SK-N-MC (cell line): Measurements from ENCODE around the gene ATP6V0E1.

Experiments used
- DNase-seq: peaks from one replicate; pipeline ENCODE4 v3.0.0-alpha.2; 2011; ENCODE audit warnings: low read depth, low spot score
- H3K27ac ChIP-seq: fragments of 200-600 bp; sonication (generic); 2 replicates; pipeline ENCODE4 v1.5.1; 2016; ENCODE audit warnings: mixed run types
- H3K36me3 ChIP-seq: fragments of 200-600 bp; sonication (generic); 2 replicates; pipeline ENCODE4 v1.6.1; 2017; ENCODE audit warnings: antibody characterized with exemption, low read length, mixed read lengths; ENCODE audit not compliant: insufficient read depth
- H3K4me3 ChIP-seq: fragments of 200-600 bp; sonication (generic); 2 replicates; pipeline ENCODE4 v1.5.1; 2016
- H3K9ac ChIP-seq: fragments of 200-600 bp; sonication (generic); 2 replicates; pipeline ENCODE4 v1.8.0; 2017; ENCODE audit warnings: mixed run types, mixed read lengths; ENCODE audit not compliant: insufficient read length
- H3K9me3 ChIP-seq: fragments of 200-600 bp; sonication (generic); 2 replicates; pipeline ENCODE4 v1.6.1; 2017; ENCODE audit warnings: low read depth, mild to moderate bottlenecking, antibody characterized with exemption, low read length, moderate library complexity, mixed read lengths
- EZH2 ChIP-seq: fragments of 200-600 bp; sonication (generic); IDR thresholded peaks from one replicate; pipeline ENCODE4 v1.6.1; 2017; ENCODE audit warnings: antibody characterized with exemption
- FOXP2 ChIP-seq: optimal IDR thresholded peaks from 2 replicates; pipeline ENCODE3; 2011; ENCODE audit warnings: mild to moderate bottlenecking, moderate library complexity; ENCODE audit not compliant: insufficient read depth; ENCODE audit errors: extremely low read length, control extremely low read depth
- POLR2AphosphoS5 ChIP-seq: IDR thresholded peaks from 2 replicates; pipeline ENCODE4 v1.6.1; 2012; ENCODE audit warnings: mild to moderate bottlenecking, low read depth, low read length, borderline replicate concordance

Gene ATP6V0E1

GRCh38 chr5:172983542-172984243 lies at the start of gene ATP6V0E1:
Gene ATP6V0E1 (plus strand): TSS chr5:172983771. CDS start chr5:172983861, 90 bp downstream.
- peak within 1 kb of the TSS; percentile 81 for H3K27ac ChIP-seq
- H3K9ac ChIP-seq: peak within 1 kb of the TSS; percentile 91
- H3K9me3 ChIP-seq: no peaks in the 10 kb centered on the region
- peak within 1 kb of the TSS; percentile 94 for H3K4me3 ChIP-seq
- DNase-seq: no peak
- TF ChIP-seq EZH2 (no peak), FOXP2 (peak; percentile 35), POLR2AphosphoS5 (peak; percentile 87)
- peaks cover 15% of the 10 kb centered on the region for H3K36me3 ChIP-seq

- H3K27ac ChIP-seq: no peak overlapping the region
- no peak for DNase-seq
- no peak overlapping the region for H3K9ac ChIP-seq
- no peaks in the 10 kb centered on the region; the same call in 1 of the 2 replicates for H3K36me3 ChIP-seq
- no peak overlapping the region for H3K4me3 ChIP-seq
- TF ChIP-seq FOXP2 (no peak), EZH2 (no peak), POLR2AphosphoS5 (no peak)
- H3K9me3 ChIP-seq: no peaks in the 10 kb centered on the region
Observed at GRCh38 chr5:172935096-172935495, 48.5 kb upstream of the ATP6V0E1 start.

GRCh38 chr5:172936401-172936800 lies 47.2 kb upstream of the ATP6V0E1 start:
- Histone ChIP-seq H3K4me3 (no peak overlapping the region), H3K9me3 (no peaks in the 10 kb centered on the region), H3K27ac (no peak overlapping the region), H3K36me3 (no peaks in the 10 kb centered on the region; the same call in 1 of the 2 replicates), H3K9ac (no peak overlapping the region)
- DNase-seq: no peak
- TF ChIP-seq EZH2 (no peak), POLR2AphosphoS5 (no peak), FOXP2 (no peak)

- DNase-seq: no peak
- H3K27ac ChIP-seq: no peak overlapping the region
- no peak overlapping the region for H3K4me3 ChIP-seq
- H3K36me3 ChIP-seq: no peaks in the 10 kb centered on the region; the same call in 1 of the 2 replicates
- H3K9ac ChIP-seq: no peak overlapping the region
- H3K9me3 ChIP-seq: no peaks in the 10 kb centered on the region
- TF ChIP-seq FOXP2 (no peak), POLR2AphosphoS5 (no peak), EZH2 (no peak)
Observed at GRCh38 chr5:172939071-172939470, 44.5 kb upstream of the ATP6V0E1 start.

GRCh38 chr5:172939611-172940267 lies 43.8 kb upstream of the ATP6V0E1 start:
- no peaks in the 10 kb centered on the region; the same call in 1 of the 2 replicates for H3K36me3 ChIP-seq
- no peaks in the 10 kb centered on the region for H3K9me3 ChIP-seq
- H3K27ac ChIP-seq: peak overlapping the region; percentile 26; the same call in 1 of the 2 replicates
- no peak for TF ChIP-seq POLR2AphosphoS5
- no peak for TF ChIP-seq EZH2
- TF ChIP-seq FOXP2: no peak
- no peak overlapping the region for H3K9ac ChIP-seq
- DNase-seq: no peak
- no peak overlapping the region for H3K4me3 ChIP-seq

- H3K9me3 ChIP-seq: no peaks in the 10 kb centered on the region
- TF ChIP-seq FOXP2 (no peak), POLR2AphosphoS5 (no peak), EZH2 (no peak)
- no peak for DNase-seq
- no peak overlapping the region for H3K4me3 ChIP-seq
- no peak overlapping the region for H3K9ac ChIP-seq
- no peaks in the 10 kb centered on the region; the same call in 1 of the 2 replicates for H3K36me3 ChIP-seq
- peak overlapping the region; percentile 26; the same call in 1 of the 2 replicates for H3K27ac ChIP-seq
Observed at GRCh38 chr5:172940268-172941066, 43.1 kb upstream of the ATP6V0E1 start.

- peak overlapping the region; percentile 61 for H3K27ac ChIP-seq
- no peaks in the 10 kb centered on the region for H3K9me3 ChIP-seq
- TF ChIP-seq EZH2 (no peak), FOXP2 (no peak), POLR2AphosphoS5 (no peak)
- no peaks in the 10 kb centered on the region; the same call in 1 of the 2 replicates for H3K36me3 ChIP-seq
- peak overlapping the region; percentile 32 for H3K9ac ChIP-seq
- no peak for DNase-seq
- no peak overlapping the region for H3K4me3 ChIP-seq
Observed at GRCh38 chr5:172941067-172941516, 42.5 kb upstream of the ATP6V0E1 start.
